ENCODE data around the gene SH3GL1. TPM values are rescaled to one million over a fixed set of nuclear protein-coding genes. Genes with fewer than 3 reads are reported as not detected.

The SH3GL1 gene
- total RNA-seq, 1 donor from 2014 or later = 43.7 TPM

- ChIA-PET POLR2A (interaction anchor here (0.5 to 2.3 kb wide), 3 partner anchors 13 to 36 kb away, joined by 4 to 7 read pairs (median 4); partner anchors contain the start of gene MPND), CTCF (interaction anchor here (0.9 kb wide), 1 partner anchor 37 kb away, joined by 5 read pairs; the partner anchor contains the start of gene SH3GL1)
- intact Hi-C loops (cut with micrococcal nuclease) = loop anchor here (1.0 kb wide), 1 partner anchor 37 kb away; the partner anchor contains the start of gene SH3GL1
- TF ChIP-seq CTCF (IDR thresholded peaks at IDR 0.05) = no peak
- Mint-ChIP-seq H3K4me1 (peaks cover 6% of the 10 kb centered on the region), H3K4me3 (no peak overlapping the region), H3K27me3 (no peaks in the 10 kb centered on the region), H3K9me3 (no peaks in the 10 kb centered on the region), H3K36me3 (ENCODE audit: low read depth) (peaks cover 47% of the 10 kb centered on the region), H3K27ac (no peak overlapping the region)
- ATAC-seq (ENCODE audit: low read depth) (no peak), DNase-seq (no peak)
These were observed 37.4 kb downstream of the SH3GL1 start for GRCh38 chr19:4362831-4363545.

GRCh38 chr19:4362101-4362828 is 38.1 kb downstream of the SH3GL1 start:
- ChIA-PET CTCF (no interaction called here), POLR2A (interaction anchor here (1.6 to 2.3 kb wide), 2 partner anchors 14 to 19 kb away, joined by 4 to 7 read pairs; partner anchors contain the start of gene MPND)
- intact Hi-C loops (cut with micrococcal nuclease) = no loop called here
- Mint-ChIP-seq H3K36me3 (ENCODE audit: low read depth) (peaks cover 50% of the 10 kb centered on the region), H3K27ac (no peak overlapping the region), H3K4me1 (no peaks in the 10 kb centered on the region), H3K27me3 (no peaks in the 10 kb centered on the region), H3K9me3 (no peaks in the 10 kb centered on the region), H3K4me3 (no peak overlapping the region)
- DNase-seq (no peak), ATAC-seq (ENCODE audit: low read depth) (no peak)
- TF ChIP-seq CTCF (IDR thresholded peaks at IDR 0.05) = no peak

GRCh38 chr19:4361152-4362046 is 38.9 kb downstream of the SH3GL1 start:
- Mint-ChIP-seq H3K27me3 (no peaks in the 10 kb centered on the region), H3K4me1 (no peaks in the 10 kb centered on the region), H3K36me3 (ENCODE audit: low read depth) (peaks cover 46% of the 10 kb centered on the region), H3K9me3 (no peaks in the 10 kb centered on the region), H3K27ac (no peak overlapping the region), H3K4me3 (no peak overlapping the region)
- DNase-seq (no peak), ATAC-seq (ENCODE audit: low read depth) (no peak)
- ChIA-PET POLR2A (no interaction called here), CTCF (no interaction called here)
- intact Hi-C loops (cut with micrococcal nuclease) = no loop called here
- no peak for TF ChIP-seq CTCF (IDR thresholded peaks at IDR 0.05)

- Mint-ChIP-seq H3K27ac (no peak overlapping the region), H3K4me1 (no peaks in the 10 kb centered on the region), H3K4me3 (no peak overlapping the region), H3K9me3 (no peaks in the 10 kb centered on the region), H3K36me3 (ENCODE audit: low read depth) (peaks cover 45% of the 10 kb centered on the region), H3K27me3 (no peaks in the 10 kb centered on the region)
- ATAC-seq (ENCODE audit: low read depth) (no peak), DNase-seq (no peak)
- TF ChIP-seq CTCF (IDR thresholded peaks at IDR 0.05) = no peak
- ChIA-PET POLR2A (no interaction called here), CTCF (no interaction called here)
- intact Hi-C loops (cut with micrococcal nuclease) = no loop called here
These were observed 39.7 kb downstream of the SH3GL1 start for GRCh38 chr19:4360641-4361151.
